ENCODE data around the gene SFT2D2. TPM values are rescaled to one million over a fixed set of nuclear protein-coding genes. Genes with fewer than 3 reads are reported as not detected.

The SFT2D2 gene
- total RNA-seq, 5 donors from 2014 or later (not counting 1 experiment from before 2014, with no cell fraction given): 51.6 to 63.1 (median 55.6) TPM

DNA sequence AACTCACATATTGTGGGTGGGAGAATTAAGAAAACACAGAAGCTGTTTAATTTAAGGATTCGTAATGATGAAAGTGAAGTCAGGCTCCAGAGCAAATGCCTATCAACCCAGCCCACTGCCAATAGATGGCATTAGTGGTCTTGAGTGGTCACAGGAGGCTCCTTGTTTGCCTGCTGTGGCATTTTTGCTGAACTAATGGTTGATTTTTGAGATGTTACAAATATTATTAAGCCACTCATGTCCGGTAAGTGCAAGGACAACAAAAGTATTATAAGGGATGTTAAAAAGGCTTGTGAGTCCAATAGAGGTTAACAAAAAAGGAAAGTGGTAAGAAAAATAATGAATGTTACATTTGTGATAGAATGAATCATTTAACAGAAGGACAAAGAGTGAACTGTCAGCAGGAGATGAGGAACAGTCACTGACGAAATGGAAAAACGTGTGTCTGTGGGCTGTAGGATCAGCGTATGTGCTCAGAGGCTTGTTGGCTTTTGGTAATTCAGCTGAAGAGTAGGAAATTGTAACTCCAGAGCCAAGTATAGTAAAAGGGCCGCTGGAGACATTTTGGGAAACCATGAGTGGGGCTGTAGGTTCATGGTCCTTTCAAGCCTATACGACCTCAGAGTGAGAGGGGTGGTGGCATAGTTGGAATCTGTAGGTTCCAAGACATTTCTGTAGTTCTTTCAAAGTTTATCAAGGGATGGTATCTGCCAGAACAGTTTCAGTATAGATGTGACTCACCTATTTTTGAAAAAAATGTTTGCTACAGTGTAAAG is 11.2 kb downstream of the SFT2D2 start:
- H3K36me3 ChIP-seq (ENCODE audit: control insufficient read depth in 2 of 2, extremely low read depth in 1 of 2, insufficient read depth in 1 of 2, low read length in 1 of 2): peaks cover 4 to 78% of the 10 kb centered on the region in 2 donors
- Mint-ChIP-seq H3K4me1 (peaks cover 44 to 46% (median 45%) of the 10 kb centered on the region in 3 donors), H3K36me3 (peaks cover 76% of the 10 kb centered on the region), H3K27me3 (no peaks in the 10 kb centered on the region), H3K9me3 (no peaks in the 10 kb centered on the region), H3K27ac (no peak overlapping the region), H3K4me3 (no peak overlapping the region)
- ATAC-seq (replicated peaks in 1 of 4): no peak
- CTCF ChIA-PET: interaction anchor here in 1 of 2 donors (3.0 kb wide), 1 partner anchor 1112 kb away, joined by 21 read pairs; no protein-coding TSS in a partner anchor
- no peak overlapping the region for H3K27ac ChIP-seq (ENCODE audit: low read length)
- H3K27me3 ChIP-seq (replicated peaks in 1 of 2; ENCODE audit: control insufficient read depth in 2 of 2, extremely low read depth in 1 of 2, insufficient read depth in 2 of 2, low read length in 1 of 2): no peaks in the 10 kb centered on the region
- peaks cover 0 to 4% of the 10 kb centered on the region in 2 experiments for H3K4me1 ChIP-seq (ENCODE audit: control insufficient read depth in 1 of 2, extremely low read depth in 1 of 2, insufficient read depth in 2 of 2, low read length in 2 of 2)
- no peak overlapping the region for H3K4me3 ChIP-seq (ENCODE audit: control insufficient read depth in 1 of 2, extremely low read depth in 1 of 2, low read length in 1 of 2)
- no peaks in the 10 kb centered on the region for H3K9me3 ChIP-seq
- WGBS (ENCODE audit: insufficient coverage): 59% methylated on average over 5 of the region's 7 CpGs
- POLR2A ChIA-PET: no interaction called here
- DNase-seq: no peak

DNA sequence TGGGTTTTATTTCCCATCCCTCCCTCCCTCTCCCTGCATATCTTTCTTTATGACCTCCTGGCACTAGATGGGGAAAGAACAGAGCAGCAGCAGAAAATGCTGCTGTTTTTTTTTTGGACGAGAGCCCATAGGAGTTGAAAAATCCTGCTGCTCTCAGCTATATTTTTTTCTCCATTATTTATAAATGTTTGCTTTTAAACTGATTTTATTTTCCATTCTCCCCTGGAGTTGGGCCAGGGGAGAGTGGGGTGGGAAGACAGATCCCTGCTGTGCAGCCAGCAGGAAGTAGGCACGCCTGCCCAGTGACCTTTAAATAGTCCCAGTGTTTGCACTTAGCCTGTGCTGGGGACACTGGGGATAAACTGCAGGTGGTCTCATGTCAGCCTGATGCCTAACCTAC is 17.4 kb downstream of the SFT2D2 start:
- H3K36me3 ChIP-seq (ENCODE audit: control insufficient read depth in 2 of 2, extremely low read depth in 1 of 2, insufficient read depth in 1 of 2, low read length in 1 of 2): peaks cover 10 to 72% of the 10 kb centered on the region in 2 donors
- no peaks in the 10 kb centered on the region for H3K9me3 ChIP-seq
- no peak overlapping the region for H3K4me3 Mint-ChIP-seq
- no peak overlapping the region for H3K4me3 ChIP-seq (ENCODE audit: control insufficient read depth in 1 of 2, extremely low read depth in 1 of 2, low read length in 1 of 2)
- H3K9me3 Mint-ChIP-seq: no peaks in the 10 kb centered on the region
- no peaks in the 10 kb centered on the region for H3K27me3 Mint-ChIP-seq
- H3K4me1 Mint-ChIP-seq: peaks cover 41 to 47% (median 46%) of the 10 kb centered on the region in 3 donors
- ATAC-seq (replicated peaks in 1 of 4) (no peak), DNase-seq (no peak)
- peaks cover 0 to 7% of the 10 kb centered on the region in 2 experiments for H3K4me1 ChIP-seq (ENCODE audit: control insufficient read depth in 1 of 2, extremely low read depth in 1 of 2, insufficient read depth in 2 of 2, low read length in 2 of 2)
- no peaks in the 10 kb centered on the region for H3K27me3 ChIP-seq (replicated peaks in 1 of 2; ENCODE audit: control insufficient read depth in 2 of 2, extremely low read depth in 1 of 2, insufficient read depth in 2 of 2, low read length in 1 of 2)
- H3K36me3 Mint-ChIP-seq: peaks cover 77% of the 10 kb centered on the region
- whole genome bisulfite sequencing (ENCODE audit: insufficient coverage): 88% methylated on average over 1 of the region's 2 CpGs
- H3K27ac Mint-ChIP-seq: no peak overlapping the region
- H3K27ac ChIP-seq (ENCODE audit: low read length): no peak overlapping the region
- CTCF ChIA-PET: interaction anchor here (0.7 to 1.3 kb wide), 2 partner anchors 8 to 1337 kb away, joined by 3 read pairs; no protein-coding TSS in a partner anchor
- POLR2A ChIA-PET: no interaction called here

DNA sequence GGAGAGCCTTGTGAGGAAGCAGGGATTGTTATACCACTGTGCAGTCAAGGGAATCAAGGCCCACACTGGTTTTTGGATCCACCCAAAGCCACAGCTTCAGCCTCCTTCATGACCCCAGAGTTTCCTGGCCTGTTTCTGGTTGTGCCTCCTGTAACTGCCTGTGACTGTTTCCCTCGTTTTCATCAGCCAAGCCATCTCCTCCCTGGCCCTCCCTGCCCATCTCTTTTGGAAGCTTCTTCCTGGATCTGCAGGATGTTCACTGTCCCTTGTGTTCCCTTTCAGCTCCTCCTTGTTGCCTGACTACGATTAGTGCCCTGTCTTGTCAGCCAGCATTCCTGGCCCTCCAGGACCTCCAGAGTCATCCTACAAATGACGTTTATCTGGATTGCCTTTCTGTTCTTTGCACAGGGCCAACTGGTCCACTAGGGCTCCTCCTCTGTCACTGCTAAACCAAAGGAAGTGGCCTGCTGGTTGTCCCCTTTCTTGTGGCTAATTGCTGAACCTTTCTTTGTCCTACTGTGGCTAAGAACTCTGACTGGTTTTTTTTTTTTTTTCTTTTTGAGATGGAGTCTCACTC is 17.9 kb downstream of the SFT2D2 start:
- no peaks in the 10 kb centered on the region for H3K27me3 Mint-ChIP-seq
- 48% methylated on average over 3 of the region's 3 CpGs for WGBS (ENCODE audit: insufficient coverage)
- H3K36me3 Mint-ChIP-seq: peaks cover 80% of the 10 kb centered on the region
- peak overlapping the region in 1 of 3 donors; percentile 19 for H3K4me3 Mint-ChIP-seq
- H3K9me3 ChIP-seq: no peaks in the 10 kb centered on the region
- H3K4me3 ChIP-seq (ENCODE audit: control insufficient read depth in 1 of 2, extremely low read depth in 1 of 2, low read length in 1 of 2): no peak overlapping the region
- ChIA-PET CTCF (interaction anchor here (0.7 to 1.3 kb wide), 2 partner anchors 8 to 1338 kb away, joined by 3 read pairs; no protein-coding TSS in a partner anchor), POLR2A (no interaction called here)
- H3K4me1 ChIP-seq (ENCODE audit: control insufficient read depth in 1 of 2, extremely low read depth in 1 of 2, insufficient read depth in 2 of 2, low read length in 2 of 2): peaks cover 0 to 7% of the 10 kb centered on the region in 2 experiments
- no peak for ATAC-seq (replicated peaks in 1 of 4)
- no peak overlapping the region for H3K27ac Mint-ChIP-seq
- peaks cover 10 to 67% of the 10 kb centered on the region in 2 donors for H3K36me3 ChIP-seq (ENCODE audit: control insufficient read depth in 2 of 2, extremely low read depth in 1 of 2, insufficient read depth in 1 of 2, low read length in 1 of 2)
- H3K4me1 Mint-ChIP-seq: peaks cover 46 to 52% (median 51%) of the 10 kb centered on the region in 3 donors
- H3K9me3 Mint-ChIP-seq: no peaks in the 10 kb centered on the region
- H3K27me3 ChIP-seq (replicated peaks in 1 of 2; ENCODE audit: control insufficient read depth in 2 of 2, extremely low read depth in 1 of 2, insufficient read depth in 2 of 2, low read length in 1 of 2): no peaks in the 10 kb centered on the region
- H3K27ac ChIP-seq (ENCODE audit: low read length): no peak overlapping the region
- no peak for DNase-seq

DNA sequence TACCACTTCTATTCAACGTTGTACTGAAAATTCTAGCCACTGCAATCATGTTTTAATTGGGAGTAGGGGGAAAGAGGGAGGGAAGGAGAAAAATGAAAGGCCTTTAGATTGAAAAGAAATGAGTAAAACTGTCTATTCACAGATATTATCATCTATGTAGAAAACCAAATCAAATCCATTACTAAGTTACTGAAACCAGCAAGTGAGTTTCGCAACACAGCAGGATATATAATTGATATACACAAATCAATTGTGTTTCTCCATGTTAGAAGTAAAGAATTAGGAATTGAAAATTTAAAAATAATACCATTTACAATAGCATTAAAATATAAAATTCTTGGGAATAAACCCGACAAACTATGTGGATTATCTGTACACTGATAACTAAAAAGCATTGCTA is 19.2 kb downstream of the SFT2D2 start:
- Mint-ChIP-seq H3K9me3 (no peaks in the 10 kb centered on the region), H3K36me3 (peaks cover 82% of the 10 kb centered on the region), H3K27ac (no peak overlapping the region), H3K4me1 (peaks cover 55 to 62% (median 61%) of the 10 kb centered on the region in 3 donors), H3K27me3 (no peaks in the 10 kb centered on the region), H3K4me3 (no peak overlapping the region)
- DNase-seq (no peak), ATAC-seq (replicated peaks in 1 of 4) (no peak)
- H3K9me3 ChIP-seq: no peaks in the 10 kb centered on the region
- CTCF ChIA-PET: no interaction called here
- WGBS (ENCODE audit: insufficient coverage): no CpG with 5 or more reads among the region's 3 CpGs
- H3K36me3 ChIP-seq (ENCODE audit: control insufficient read depth in 2 of 2, extremely low read depth in 1 of 2, insufficient read depth in 1 of 2, low read length in 1 of 2): peaks cover 17 to 63% of the 10 kb centered on the region in 2 donors
- no peaks in the 10 kb centered on the region for H3K27me3 ChIP-seq (replicated peaks in 1 of 2; ENCODE audit: control insufficient read depth in 2 of 2, extremely low read depth in 1 of 2, insufficient read depth in 2 of 2, low read length in 1 of 2)
- POLR2A ChIA-PET: interaction anchor here in 1 of 2 donors (0.6 kb wide), 1 partner anchor 10 kb away, joined by 3 read pairs; no protein-coding TSS in a partner anchor
- H3K4me3 ChIP-seq (ENCODE audit: control insufficient read depth in 1 of 2, extremely low read depth in 1 of 2, low read length in 1 of 2): no peak overlapping the region
- peaks cover 0 to 7% of the 10 kb centered on the region in 2 experiments for H3K4me1 ChIP-seq (ENCODE audit: control insufficient read depth in 1 of 2, extremely low read depth in 1 of 2, insufficient read depth in 2 of 2, low read length in 2 of 2)
- no peak overlapping the region for H3K27ac ChIP-seq (ENCODE audit: low read length)

DNA sequence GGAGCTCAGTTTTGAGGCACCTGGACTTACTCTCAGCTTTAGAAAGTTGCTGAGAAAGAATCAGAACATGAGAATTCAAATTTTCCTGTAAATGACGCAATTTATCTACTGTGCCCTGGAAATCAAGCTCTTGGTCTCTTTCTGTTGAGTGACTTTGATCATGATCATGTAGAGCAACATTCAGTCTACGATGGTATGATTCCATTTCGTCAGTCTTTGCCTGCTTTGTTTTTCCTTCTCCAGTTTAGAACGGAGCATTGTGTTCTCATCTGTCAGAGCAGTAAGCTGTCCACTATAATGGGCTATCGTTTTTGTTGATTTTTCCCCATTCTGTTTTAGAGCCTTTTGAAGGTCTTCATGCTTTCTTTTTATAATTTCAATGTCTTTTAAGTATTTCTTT is 20.7 kb downstream of the SFT2D2 start:
- WGBS (ENCODE audit: insufficient coverage): 97% methylated on average over 4 of the region's 5 CpGs
- peaks cover 85% of the 10 kb centered on the region for H3K36me3 Mint-ChIP-seq
- CTCF ChIA-PET: interaction anchor here in 1 of 2 donors (0.6 kb wide), 1 partner anchor 1554 kb away, joined by 3 read pairs; no protein-coding TSS in a partner anchor
- no peak overlapping the region for H3K27ac ChIP-seq (ENCODE audit: low read length)
- H3K9me3 Mint-ChIP-seq: no peaks in the 10 kb centered on the region
- DNase-seq (no peak), ATAC-seq (replicated peaks in 1 of 4) (no peak)
- H3K36me3 ChIP-seq (ENCODE audit: control insufficient read depth in 2 of 2, extremely low read depth in 1 of 2, insufficient read depth in 1 of 2, low read length in 1 of 2): peaks cover 17 to 57% of the 10 kb centered on the region in 2 donors
- no peak overlapping the region for H3K4me3 Mint-ChIP-seq
- POLR2A ChIA-PET: interaction anchor here in 1 of 2 donors (0.8 kb wide), 1 partner anchor 55 kb away, joined by 3 read pairs; no protein-coding TSS in a partner anchor
- H3K27me3 ChIP-seq (replicated peaks in 1 of 2; ENCODE audit: control insufficient read depth in 2 of 2, extremely low read depth in 1 of 2, insufficient read depth in 2 of 2, low read length in 1 of 2): no peaks in the 10 kb centered on the region
- H3K4me1 ChIP-seq (ENCODE audit: control insufficient read depth in 1 of 2, extremely low read depth in 1 of 2, insufficient read depth in 2 of 2, low read length in 2 of 2): peaks cover 0 to 9% of the 10 kb centered on the region in 2 experiments
- no peak overlapping the region for H3K27ac Mint-ChIP-seq
- peaks cover 62 to 69% (median 68%) of the 10 kb centered on the region in 3 donors for H3K4me1 Mint-ChIP-seq
- no peak overlapping the region for H3K4me3 ChIP-seq (ENCODE audit: control insufficient read depth in 1 of 2, extremely low read depth in 1 of 2, low read length in 1 of 2)
- no peaks in the 10 kb centered on the region for H3K27me3 Mint-ChIP-seq
- no peaks in the 10 kb centered on the region for H3K9me3 ChIP-seq

DNA sequence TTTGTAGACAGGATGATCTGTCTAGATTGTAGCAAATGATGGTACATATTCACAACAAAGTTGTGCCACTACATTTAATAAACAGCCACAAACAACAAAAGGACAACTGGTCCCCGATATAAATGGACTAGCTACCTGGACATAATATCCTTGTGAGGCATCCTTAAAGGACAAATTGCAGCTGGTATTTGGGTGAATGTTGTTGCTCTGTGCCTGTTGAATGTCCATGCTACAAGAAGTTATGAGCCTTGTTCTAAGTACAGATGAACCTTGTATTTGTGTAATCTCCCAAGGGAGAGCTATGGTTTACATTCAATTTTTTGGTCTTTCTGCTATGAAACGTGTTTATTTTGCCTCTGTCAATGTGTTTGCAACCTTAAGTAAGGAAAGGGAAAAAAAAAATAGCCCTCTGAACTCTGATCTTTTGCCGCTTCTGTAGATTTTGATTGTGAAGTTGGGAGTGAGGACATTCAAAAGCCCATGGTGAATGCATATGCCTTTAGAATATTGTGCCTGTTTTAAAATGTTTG is 26.5 kb downstream of the SFT2D2 start:
- no peaks in the 10 kb centered on the region for H3K27me3 Mint-ChIP-seq
- peaks cover 0 to 2% of the 10 kb centered on the region in 2 experiments for H3K4me1 ChIP-seq (ENCODE audit: control insufficient read depth in 1 of 2, extremely low read depth in 1 of 2, insufficient read depth in 2 of 2, low read length in 2 of 2)
- H3K27ac Mint-ChIP-seq: no peak overlapping the region
- H3K4me1 Mint-ChIP-seq: peaks cover 40 to 46% (median 42%) of the 10 kb centered on the region in 3 donors
- H3K9me3 ChIP-seq: no peaks in the 10 kb centered on the region
- 92% methylated on average over 2 of the region's 3 CpGs for WGBS (ENCODE audit: insufficient coverage)
- ChIA-PET CTCF (interaction anchor here in 1 of 2 donors (1.1 kb wide), 1 partner anchor 17 kb away, joined by 4 read pairs; no protein-coding TSS in a partner anchor), POLR2A (interaction anchor here in 1 of 2 donors (0.6 kb wide), 1 partner anchor 1540 kb away, joined by 3 read pairs; no protein-coding TSS in a partner anchor)
- no peak overlapping the region for H3K27ac ChIP-seq (ENCODE audit: low read length)
- H3K36me3 ChIP-seq (ENCODE audit: control insufficient read depth in 2 of 2, extremely low read depth in 1 of 2, insufficient read depth in 1 of 2, low read length in 1 of 2): peaks cover 10 to 18% of the 10 kb centered on the region in 2 donors
- H3K9me3 Mint-ChIP-seq: peaks cover 0 to 12% (median 3%) of the 10 kb centered on the region in 3 donors
- H3K4me3 Mint-ChIP-seq: no peak overlapping the region
- no peak overlapping the region for H3K4me3 ChIP-seq (ENCODE audit: control insufficient read depth in 1 of 2, extremely low read depth in 1 of 2, low read length in 1 of 2)
- H3K36me3 Mint-ChIP-seq: peaks cover 81% of the 10 kb centered on the region
- H3K27me3 ChIP-seq (replicated peaks in 1 of 2; ENCODE audit: control insufficient read depth in 2 of 2, extremely low read depth in 1 of 2, insufficient read depth in 2 of 2, low read length in 1 of 2): no peaks in the 10 kb centered on the region
- DNase-seq: no peak
- no peak for ATAC-seq (replicated peaks in 1 of 4)
